Measurements from ENCODE around the gene ZBED6.

GRCh38 chr1:203797216-203797615 is 1.8 kb downstream of the ZBED6 start:
- TF ChIP-seq CTCF (conservative IDR thresholded peaks at IDR 0.05; ENCODE audit: low read length): no peak
- no peak for TF ChIP-seq EZH2phosphoT487 (IDR thresholded peaks at IDR 0.05; ENCODE audit: borderline replicate concordance, low read depth, low read length)

Data from OCI-LY7 (cell line).